ENCODE measurements around the gene ARFGAP1.

ARFGAP1 gene

DNA sequence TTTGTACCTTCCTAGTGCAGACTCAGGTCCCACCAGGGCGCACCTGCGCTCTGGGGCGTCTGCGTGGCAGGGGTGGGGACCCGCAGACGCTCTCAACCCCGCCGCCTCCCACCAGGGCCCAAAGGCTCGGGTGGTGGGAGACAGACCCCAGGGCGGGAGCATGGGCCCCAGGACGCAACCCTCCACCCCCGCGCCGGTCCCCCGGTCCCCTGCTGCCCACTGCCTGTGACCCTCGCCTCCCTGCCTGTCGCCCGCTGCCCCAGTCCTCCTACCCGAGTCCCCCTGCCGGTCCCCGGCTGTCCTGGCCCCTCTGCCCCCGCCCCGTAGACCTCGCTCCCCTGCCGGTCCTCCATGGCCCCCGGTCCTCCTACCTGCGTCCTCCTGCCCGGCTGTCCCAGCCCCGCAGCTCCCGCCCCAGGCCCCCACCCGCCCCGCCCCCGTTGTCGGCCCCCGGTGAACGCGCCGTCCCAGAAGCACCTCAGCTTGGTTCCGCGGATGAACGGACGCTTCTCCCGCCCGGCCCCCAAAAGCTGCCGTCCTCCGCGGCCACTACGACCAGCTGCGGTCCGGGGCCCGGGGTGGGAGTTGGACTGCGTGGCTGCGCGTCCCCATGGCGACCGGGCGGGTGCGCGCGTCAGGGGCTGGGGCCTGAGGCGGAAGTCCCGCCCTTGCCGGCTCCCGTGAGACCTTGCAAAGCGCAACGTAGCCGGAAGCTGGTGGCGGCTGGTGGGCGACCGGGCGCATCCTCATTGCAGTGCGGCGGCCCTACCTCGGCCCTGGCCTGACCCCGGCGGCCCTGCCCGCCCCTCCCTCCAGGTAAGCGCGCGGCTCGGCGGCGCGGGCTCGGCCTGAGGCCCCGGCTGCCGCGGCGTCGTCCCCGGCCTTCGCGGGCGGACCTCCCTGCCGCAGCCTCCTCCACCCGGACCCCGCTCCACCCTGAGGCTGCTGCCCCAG is at the start of gene ARFGAP1:
TSS of gene ARFGAP1 (plus strand) at position 709 of the 954 bp plus-strand sequence. CDS start 2,768 bp downstream, outside the sequence.
- DNase-seq, result peak; percentile 31 to 94 (median 82)

- DNase-seq, result peak in 20 of 58 donors; percentile 4 to 47 (median 17)
Measured at GRCh38 chr20:63223121-63223825, 49.3 kb upstream of the ARFGAP1 start.

GRCh38 chr20:63223826-63224207 is 48.8 kb upstream of the ARFGAP1 start:
- no peak for DNase-seq

- DNase-seq, result peak in 10 of 58 donors; percentile 7 to 48 (median 18)
Measured at GRCh38 chr20:63224412-63225081, 48.1 kb upstream of the ARFGAP1 start.

GRCh38 chr20:63225082-63225454 is 47.5 kb upstream of the ARFGAP1 start:
- DNase-seq, result no peak

- DNase-seq, result no peak
Measured at GRCh38 chr20:63226042-63226943, 46.3 kb upstream of the ARFGAP1 start.

DNA sequence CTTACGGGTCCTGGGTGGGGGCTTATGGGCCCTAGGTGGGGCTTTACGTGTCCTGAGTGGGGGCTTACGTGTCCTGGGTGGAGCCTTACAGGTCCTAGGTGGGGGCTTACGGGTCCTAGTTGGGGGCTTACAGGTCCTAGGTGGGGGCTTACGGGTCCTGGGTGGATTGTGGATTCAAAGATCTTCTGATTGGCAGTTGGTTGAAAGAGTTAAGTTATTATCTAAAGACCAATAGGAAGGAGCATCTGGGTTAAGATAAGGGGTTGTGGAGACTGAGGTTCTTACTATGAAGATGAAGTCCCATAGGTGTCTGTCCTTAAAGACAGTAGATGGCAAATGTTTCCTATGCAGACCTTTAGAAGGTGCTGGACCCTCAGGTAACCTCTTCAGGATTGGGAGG is 45.4 kb upstream of the ARFGAP1 start:
- no peak for DNase-seq

DNA sequence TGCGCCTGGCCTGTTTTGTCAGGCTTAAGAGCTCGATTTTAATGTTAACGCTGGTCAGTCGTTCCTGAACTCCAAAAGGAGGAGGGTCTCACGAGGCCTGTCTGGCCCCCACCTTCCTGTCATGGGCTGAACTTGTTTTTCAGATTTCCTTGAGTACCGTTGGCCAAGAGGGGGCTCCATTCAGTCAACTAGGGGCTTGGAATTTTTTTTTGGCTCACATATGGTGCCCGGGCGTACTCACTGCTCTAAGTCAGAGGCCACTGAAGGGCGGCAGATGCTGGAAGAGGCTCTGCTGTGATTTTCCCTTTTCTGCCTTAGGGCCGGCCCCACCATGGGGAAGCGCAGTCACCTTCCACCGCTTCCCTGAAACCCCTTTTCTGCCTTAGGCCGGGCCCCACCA is 43.8 kb upstream of the ARFGAP1 start:
- DNase-seq, result no peak

DNA sequence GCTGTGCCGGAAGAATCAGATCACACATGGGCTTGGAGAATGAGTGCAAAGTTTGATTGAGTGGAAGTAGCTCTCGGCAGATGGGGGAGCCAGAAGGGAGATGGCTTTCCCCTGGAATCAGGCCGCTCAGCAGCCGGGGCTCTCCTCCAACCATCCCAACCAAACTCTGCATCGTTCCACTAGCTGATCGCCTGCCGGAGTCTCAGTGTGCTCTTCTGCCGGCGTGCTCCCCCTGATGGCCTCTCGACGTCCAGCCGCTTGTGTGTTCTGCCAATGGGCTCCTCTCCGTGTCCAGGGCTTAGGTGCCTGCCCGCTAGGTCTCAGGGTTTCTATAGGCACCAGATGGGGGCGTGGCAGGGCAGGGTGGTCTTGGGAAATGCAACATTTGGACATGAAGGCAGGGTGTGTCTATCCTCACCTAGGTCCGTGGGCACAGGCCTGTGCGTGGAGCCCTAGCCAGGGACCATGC is 41.8 kb upstream of the ARFGAP1 start:
- peak in 43 of 58 donors; percentile 12 to 72 (median 37) for DNase-seq

GRCh38 chr20:63232235-63233060 is 40.2 kb upstream of the ARFGAP1 start:
- no peak for DNase-seq

DNA sequence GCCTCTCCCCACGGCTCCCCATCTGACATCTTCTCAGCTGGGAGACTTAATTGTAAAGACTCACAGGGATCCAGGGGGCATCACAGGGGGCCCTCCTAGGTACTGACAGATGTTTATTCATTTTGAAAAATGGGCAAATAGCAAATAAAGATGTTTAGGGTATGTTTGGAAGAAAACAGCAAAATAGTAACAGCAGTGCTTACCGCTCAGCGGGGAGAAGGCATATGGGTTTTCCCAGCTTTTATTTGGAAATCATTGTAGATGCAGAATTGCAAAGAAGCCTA is 39.6 kb upstream of the ARFGAP1 start:
- DNase-seq, result no peak

DNA sequence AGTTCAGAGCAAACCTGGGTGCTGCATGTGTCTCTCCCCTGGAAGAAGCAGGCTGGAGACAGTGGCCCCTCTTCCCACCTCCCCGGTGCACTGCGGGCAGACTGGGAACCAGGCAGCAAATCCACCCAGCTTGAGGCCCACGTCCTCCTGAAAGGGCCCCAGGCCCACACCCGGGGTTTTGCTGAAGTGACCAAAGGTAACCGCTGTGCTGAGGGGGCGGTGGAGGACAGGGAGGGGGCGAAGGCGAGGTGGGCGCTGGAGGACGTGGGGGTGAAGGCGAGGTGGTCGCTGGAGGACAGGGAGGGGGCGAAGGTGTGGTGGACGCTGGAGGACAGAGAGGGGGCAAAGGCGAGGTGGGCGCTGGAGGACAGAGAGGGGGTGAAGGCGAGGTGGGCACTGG is 38.7 kb upstream of the ARFGAP1 start:
- DNase-seq, result no peak

DNA sequence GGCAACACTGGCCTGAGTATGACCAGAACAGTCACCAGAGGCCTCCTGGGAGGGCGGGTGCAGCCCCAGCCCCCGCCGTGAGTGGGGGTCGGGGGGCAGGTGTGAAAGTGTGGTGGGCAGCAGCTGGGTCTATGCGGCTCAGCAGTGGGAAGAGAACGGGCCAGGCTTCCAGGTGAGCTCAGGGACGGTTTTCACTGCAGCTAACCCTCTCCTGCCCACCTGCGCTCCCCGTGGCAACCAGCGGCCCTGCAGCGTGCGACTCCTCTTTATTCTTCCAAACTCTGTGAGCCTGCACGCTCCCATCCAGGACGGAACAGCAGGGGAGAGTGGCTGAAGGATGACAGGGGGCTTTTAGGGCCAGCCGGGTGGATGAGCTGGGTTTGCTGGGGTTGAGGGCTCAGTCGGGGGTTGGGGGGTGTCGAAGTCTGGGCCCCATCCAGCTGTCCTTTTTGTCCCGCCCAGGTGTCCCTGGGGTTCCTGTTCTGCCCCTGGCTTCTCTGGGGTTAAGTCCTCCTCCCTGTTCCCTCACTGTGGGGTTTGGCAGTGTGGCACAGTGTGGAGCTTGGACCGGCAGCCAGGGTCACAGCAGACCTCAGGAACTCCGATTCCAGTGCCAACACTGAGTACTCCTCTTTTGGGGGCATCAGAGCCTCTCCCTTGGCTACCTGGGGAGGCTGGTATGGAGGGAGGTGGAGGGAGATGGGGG is 37.8 kb upstream of the ARFGAP1 start:
- no peak for DNase-seq

DNA sequence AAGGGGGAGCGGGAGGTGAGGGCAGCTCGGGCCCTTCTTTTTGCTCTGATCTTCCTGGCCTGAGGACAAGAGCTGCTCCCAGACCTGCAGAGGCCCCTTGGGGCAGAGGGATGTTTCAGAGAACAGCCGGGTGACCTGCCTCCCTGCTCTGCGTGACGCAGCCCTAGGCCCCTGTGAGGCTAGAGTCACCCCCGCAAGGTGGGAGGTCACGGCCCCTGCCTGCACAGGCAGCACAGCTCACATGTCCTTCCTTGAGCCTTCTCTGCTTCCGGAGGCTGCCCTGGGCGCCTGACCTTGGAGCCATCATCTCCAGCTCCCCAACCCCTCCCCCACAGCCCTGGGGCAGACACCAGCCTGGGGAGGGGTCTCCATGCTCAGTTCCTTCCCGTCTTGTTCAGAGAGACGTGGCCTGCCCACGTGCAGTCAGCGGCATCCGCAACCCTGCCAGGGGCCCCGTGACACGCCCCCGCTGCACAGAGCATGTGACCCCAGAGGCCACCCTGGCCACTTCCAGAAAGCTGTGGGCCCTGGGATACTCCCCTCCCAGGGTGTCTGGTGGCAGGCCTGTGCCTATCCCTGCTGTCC is 37.1 kb upstream of the ARFGAP1 start, which contains the start of gene BIRC7:
TSS of gene BIRC7 (plus strand) at position 507 of the 585 bp plus-strand sequence. CDS start 192 bp downstream, outside the sequence.
- DNase-seq, result no peak

DNA sequence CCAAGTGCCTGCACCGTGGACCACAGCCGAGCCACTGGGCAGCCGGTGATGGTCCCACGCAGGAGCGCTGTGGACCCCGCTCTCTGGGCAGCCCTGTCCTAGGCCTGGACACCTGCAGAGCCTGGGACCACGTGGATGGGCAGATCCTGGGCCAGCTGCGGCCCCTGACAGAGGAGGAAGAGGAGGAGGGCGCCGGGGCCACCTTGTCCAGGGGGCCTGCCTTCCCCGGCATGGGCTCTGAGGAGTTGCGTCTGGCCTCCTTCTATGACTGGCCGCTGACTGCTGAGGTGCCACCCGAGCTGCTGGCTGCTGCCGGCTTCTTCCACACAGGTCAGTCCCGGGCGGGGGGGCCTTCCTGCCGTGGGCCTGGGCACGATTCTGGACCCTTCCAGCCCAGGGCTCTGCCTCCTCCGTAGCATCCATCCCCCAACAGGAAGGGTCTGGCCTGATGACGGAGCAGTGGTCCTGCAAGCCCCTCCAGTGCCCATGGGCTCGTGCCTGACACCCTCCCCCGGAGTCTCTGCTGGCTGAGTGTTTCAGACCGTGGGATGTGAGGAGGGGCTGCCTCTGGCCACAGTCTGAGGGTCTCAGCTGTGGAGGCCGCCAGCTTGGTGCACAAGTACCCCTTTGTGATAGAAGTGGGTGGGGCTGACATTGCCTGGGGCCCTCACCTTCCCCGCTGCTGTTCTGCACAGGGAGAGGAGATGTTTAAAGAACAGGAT is 36.3 kb upstream of the ARFGAP1 start:
- no peak for DNase-seq

DNA sequence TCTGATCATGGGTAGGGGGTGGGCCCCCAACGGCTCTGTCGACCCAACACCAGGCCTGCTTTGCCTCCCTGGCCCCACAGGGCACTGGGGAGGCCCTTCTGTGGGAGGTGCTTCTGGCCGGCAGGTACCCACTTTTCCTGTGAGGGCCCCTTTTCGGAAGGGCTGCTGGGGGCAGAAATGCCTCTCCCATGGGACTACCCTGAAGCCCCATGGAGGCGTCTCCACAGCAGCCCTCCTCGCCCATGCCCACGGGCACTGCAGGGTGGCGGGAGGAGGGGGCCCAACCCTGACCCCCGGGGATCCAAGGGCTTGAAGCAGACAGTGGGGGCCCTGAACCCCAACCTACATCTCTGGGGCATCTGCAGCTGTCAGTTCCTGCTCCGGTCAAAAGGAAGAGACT is 34.6 kb upstream of the ARFGAP1 start:
- no peak for DNase-seq

DNA sequence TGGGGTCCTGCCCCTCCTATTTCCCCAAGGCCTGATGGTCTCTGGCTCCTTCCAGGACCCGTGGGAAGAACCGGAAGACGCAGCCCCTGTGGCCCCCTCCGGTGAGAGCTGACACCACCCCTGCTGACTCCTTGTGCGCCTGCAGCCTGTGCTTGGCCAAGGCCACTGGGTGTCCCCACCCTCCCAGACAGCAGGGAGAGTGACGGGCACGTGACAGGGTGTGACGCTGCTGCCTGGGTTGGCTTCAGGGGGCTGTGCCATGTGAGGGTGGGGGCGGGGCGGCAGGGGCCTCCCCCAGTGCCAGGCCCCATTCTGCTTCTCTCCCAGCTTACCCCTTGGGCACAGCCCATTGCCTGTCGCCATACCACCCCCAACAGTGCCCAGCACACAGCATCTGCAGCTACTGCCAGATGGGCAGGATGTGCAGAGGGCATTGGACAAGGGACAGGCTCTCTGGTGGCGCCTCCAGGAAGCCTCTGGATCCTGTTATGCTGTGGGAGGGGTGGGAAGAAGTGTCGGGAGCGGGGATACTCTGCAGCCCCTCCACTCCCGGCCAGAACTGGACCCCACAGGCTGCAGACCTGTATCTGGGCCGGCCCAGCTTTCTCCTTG is 34.0 kb upstream of the ARFGAP1 start:
- DNase-seq, result peak in 30 of 58 donors; percentile 12 to 57 (median 26)

- no peak for DNase-seq
Measured at GRCh38 chr20:63239431-63239830, 33.2 kb upstream of the ARFGAP1 start.

Data from anterior cingulate cortex (tissue), 58 donors.